SIG-M5 treated with dmso at 0.1 percent for 504 hours (cell line): ENCODE data around the gene CYB5D1.

ENCODE experiments used
- DNase-seq: peaks from one replicate; lab custom pipeline; 2025; ENCODE audit not compliant: unreplicated experiment; lab: John Stamatoyannopoulos, UW

The CYB5D1 gene

DNA sequence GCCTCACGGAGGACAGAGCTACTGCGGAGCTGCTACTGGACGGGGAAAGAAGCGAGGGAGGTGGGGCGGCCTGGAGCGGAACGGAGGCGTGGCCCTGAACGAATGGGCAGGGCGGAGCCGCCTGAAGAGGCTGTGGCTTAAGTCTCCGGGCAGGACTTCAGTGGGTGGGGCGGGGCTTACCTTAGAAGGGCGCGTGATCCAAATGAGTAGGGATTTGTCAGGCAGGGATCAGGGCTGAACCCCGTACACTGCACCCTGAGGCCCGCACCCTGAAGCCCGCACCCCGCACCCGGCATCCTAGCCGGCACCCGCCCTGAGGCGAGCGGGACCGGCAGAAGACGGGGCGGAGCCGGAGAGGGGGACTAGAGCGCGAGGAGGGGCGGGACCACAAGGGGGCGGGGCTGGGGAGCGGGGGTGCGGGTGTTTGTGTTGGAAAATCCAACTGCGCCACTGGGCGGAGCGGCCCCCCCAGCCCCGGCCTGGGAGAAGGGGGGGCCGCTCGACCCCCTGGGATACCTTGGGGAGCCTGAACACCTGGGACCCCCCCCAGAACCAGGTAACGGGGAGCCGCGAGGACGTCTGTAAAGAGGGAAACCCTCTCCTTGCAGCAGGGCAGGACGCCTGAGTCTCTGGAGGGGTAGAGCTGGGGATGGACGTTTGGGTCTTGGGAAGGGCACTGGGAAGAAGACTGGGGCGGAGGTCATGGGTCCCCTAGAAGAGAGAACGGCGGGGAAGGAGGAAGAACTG, 23.8 kb upstream of the CYB5D1 start, which contains the start of gene KDM6B:
KDM6B (plus strand) TSS at position 423 of the 747 bp plus-strand sequence. CDS start 11,338 bp downstream, outside the sequence.
- DNase-seq, result peak; percentile 88

DNA sequence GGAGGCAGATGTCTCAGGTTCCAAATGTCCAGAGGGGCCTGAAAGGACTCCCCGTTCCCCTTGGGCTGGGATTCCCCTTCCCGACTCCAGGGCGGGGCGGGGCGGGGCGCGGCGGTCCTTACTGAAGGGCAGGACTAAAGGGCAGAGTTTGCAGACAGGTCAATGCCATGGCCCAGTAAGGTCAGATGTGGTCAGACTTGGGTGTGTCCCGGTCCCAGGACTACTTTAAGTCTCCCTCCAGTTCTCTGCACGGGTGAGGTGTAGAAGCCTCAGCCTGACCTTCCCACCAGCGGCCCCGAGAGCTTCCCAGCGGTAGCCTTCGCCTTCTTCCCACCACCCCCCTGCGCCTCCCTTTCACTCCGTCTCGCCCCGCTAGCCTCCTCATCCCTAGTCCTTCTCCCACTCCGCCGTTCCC, 23.3 kb upstream of the CYB5D1 start:
- peak; percentile 50 for DNase-seq

GRCh38 chr17:7834957-7835813, 22.6 kb upstream of the CYB5D1 start:
- peak; percentile 94 for DNase-seq

DNA sequence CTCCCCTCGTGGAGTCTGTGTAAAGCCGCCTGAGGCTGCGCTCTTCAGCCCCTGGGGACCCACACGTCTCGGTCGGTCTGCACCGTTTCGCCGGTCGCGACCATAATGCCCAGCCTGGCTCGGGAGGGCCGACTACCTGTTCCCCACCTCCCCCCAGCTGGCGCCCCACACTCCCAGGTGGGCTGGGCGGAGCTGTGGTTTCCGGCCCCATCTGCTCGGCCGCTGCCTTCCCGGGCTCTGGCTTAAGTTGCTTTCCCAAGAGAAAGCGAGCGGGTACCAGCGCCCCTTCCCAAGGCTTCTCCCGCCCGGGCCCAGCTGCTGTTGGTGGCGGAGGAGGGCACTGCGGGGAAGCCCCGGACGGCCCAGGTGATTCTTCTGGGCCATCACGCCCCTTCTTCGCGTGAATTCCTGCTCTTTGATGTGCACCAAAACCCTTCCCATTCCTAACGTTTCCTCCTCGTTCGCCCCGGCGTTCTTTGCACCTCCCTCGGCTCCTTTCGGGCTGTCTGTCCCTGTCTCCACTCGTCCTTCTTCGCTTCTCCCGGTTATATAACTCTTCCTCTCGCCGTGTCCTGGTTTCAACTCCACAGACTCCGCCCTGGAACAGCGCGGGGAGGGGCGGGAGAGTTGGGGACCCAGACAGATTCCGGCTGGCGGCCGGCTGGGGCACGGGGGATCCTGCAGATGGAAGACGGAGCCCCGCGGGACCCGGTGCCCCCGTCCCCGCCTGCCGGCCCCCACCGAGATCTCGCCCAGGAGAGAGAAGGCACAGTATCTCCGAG, 21.8 kb upstream of the CYB5D1 start:
- DNase-seq, result peak; percentile 56

DNA sequence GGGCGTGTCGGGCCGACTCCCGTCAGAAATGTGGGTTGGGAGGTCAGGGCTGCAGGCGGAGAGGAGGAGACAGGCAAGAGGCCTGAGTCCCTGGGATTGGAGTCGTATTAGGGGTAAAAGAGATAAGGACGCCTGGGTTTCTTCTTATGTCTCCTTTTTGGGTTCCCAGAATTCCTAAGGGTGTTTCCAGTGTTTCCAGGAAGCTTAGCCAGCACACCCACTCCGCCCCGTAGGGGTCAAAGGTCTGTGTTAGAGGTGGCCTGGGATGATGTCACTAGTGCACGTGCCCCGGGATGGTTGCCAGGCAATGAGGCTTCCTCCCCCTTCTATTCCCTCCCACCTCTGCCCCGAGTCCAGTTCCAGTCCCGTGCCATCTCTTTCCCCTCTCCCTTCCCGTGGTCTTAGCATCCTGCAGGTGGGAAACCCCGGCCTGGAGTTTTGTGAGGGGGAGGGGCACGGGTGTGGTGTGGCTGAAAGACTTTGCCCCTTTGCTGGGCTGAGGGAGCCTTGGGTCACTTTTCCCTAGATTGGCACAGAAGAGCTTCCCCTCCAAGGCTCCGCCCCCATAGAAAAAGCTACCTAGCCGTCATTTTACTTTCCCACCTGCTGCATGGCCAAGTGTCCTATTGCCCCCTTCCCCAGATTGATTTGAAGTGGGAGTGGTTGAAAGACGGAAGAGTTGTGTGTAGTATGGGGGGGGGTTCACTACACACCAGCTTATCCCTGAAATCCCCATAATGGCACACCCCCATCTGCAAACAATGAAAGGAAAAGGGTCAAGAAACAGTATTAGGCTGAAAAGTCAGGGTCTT, 21.0 kb upstream of the CYB5D1 start:
- peak; percentile 90 for DNase-seq

- no peak for DNase-seq
These were observed 20.3 kb upstream of the CYB5D1 start for GRCh38 chr17:7837408-7838088.

GRCh38 chr17:7838090-7839075, 19.4 kb upstream of the CYB5D1 start:
- DNase-seq, result peak; percentile 76

DNA sequence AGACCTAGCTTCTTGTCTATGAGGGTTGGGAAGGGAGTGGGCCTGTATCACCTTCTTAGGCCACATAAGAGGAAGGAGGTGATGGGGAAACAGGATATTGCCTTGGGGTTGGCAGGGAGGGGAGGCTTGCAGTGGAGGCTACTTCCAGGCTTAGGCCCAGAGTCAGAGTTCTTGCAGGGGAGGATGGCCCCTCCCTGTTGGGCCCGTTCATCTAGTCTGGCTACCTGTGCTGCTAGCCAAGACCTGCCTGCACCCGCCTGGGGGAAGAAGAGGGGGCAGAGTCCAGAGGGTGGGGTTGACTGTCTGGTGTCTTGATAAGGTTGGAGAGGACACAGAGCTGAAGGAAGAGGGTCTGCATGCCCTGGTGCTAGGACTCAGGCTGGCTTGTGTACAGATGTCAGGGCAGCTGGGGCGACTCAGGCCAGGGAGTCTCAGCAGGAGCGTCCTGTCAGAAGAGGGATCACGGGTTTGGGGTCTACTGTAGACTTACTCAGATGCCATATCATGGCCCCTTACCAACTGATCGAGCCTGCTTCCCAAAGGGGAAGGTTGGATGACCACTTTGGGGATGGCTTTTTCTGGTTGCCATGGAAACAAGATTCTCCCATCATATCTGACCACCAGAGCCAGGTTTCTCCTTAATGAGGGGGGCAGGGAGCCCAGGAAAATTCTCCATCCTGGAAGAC, 18.5 kb upstream of the CYB5D1 start:
- DNase-seq, result peak; percentile 75

DNA sequence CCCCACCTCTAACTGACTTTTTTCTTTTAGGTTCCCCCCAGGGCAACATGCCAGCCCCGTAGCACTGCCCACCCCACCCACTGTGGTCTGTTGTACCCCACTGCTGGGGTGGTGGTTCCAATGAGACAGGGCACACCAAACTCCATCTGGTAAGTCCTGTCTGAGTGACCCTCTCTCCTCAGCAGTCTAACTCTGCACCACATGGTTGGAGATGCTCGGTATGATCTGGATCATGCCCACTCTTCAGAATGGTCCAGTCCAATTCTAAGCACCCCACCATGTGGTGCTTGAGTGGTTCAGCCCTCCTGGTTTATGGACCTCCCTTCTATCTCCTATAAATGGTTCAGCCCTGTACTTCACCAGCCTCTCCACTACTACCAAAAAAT, 17.9 kb upstream of the CYB5D1 start:
- DNase-seq, result peak; percentile 36

DNA sequence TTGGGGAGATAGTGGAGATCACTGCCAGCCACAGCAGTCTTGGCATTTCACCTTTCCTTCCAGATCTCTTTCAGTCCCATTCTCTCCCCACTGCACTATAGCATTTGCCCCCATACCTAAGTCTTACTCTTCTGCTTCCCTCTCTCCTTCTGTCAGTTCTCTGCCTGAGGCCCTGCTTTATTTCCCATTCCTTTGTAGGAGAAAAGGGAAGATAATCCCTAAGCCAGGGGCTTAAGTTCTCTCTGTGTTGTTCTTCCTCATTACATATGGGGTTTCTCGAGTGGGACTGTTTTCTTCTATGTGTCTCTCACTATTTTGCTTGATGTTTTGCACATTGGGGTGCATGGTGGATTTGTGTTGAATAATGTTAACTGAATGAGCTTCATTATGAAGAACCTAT, 17.4 kb upstream of the CYB5D1 start:
- no peak for DNase-seq

GRCh38 chr17:7840875-7841274, 16.9 kb upstream of the CYB5D1 start:
- DNase-seq, result no peak

DNA sequence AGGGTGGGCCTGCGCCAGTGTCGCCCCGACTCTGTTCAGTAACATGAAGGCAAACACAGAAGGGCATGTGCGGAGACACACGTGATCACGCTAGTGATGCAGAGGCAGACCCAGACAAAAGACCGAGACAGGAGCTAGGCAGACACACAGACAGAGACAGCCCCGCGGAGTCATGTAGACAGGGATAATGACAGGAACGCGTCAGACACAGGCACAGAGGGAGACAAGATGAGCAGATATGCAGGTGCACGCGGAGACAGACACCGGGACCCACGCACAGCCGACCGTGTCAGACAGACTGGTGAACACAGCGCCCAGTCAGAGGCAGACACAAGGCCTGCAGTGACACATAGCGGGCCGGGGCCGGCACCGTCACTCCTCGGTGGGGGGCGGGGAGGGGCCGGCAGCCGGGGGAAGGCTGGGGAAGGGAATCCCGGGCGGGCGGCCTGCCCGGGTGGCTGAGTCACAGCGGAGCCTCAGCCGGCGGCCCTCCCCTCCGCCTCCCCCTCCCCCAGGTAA, 16.3 kb upstream of the CYB5D1 start:
- peak; percentile 70 for DNase-seq

DNA sequence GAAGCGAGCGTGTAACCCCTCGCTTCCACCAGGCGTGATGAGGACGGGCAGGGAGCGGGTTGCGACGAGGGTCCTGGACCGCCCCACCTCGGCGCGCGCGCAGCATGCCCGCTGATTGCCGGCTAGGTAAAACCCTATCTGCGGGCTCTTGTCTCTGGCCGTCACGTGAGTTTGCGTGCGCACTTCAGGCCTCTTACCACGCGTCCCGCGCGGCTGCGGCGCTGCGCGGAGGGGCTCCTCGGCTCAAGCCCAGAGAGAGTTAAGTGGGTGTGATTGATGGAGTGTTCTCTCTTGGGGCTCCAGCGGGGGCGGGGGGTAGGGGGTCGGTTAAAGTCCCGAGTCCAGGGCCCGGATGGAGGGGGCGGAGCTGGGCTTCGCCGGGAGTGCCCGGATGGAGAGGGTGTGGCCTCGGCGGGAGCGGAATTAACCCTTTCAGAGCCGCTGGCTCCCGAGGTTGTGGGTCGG, 15.9 kb upstream of the CYB5D1 start:
- DNase-seq, result peak; percentile 70

- DNase-seq, result peak; percentile 83
These were observed 15.2 kb upstream of the CYB5D1 start for GRCh38 chr17:7842380-7843256.

DNA sequence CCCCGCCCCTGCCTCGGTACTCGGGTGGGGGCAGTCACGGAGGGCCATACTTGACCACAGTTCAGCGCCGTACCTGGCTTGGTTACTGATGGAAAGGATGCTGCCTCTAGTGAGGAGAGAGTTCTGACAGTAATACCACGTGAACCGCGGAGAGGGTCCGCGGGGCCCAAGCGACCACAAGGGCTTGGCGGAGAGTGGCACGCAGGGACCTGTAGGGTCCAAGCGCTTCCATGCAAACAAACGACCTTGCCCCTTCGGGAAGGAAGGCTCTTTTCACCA, 14.6 kb upstream of the CYB5D1 start:
- no peak for DNase-seq

- peak; percentile 90 for DNase-seq
These were observed 14.1 kb upstream of the CYB5D1 start for GRCh38 chr17:7843536-7844291.
